Activated T-helper 2 cell treated with anti-CD3 and anti-CD28 coated beads, Interferon-gamma antibody, Interleukin-2, Interleukin-4, amounts not matched to agents 10 μg/mL and 5 μg/mL and 100 μg/mL, durations not matched to agents 14 hours and 24 hours and 36 hours (primary cell): ENCODE results near the gene GPC6. TPM values are rescaled to one million over a fixed set of nuclear protein-coding genes. Genes with fewer than 3 reads are reported as not detected.

Source experiments
- DNase-seq: peaks from one replicate; pipeline ENCODE4 v3.0.0; 2021; ENCODE audit warnings: low spot score
- H3K27ac Mint-ChIP-seq: one replicate; pipeline ENCODE4 v1.8.0; 2021; ENCODE audit warnings: mixed read lengths
- H3K27me3 Mint-ChIP-seq: one replicate; pipeline ENCODE4 v1.8.0; 2021; ENCODE audit warnings: low read depth, mixed read lengths
- H3K36me3 Mint-ChIP-seq: one replicate; pipeline ENCODE4 v1.8.0; 2021; ENCODE audit warnings: low read depth, mixed read lengths
- H3K4me1 Mint-ChIP-seq: one replicate; pipeline ENCODE4 v1.8.0; 2021; ENCODE audit warnings: low read depth, mixed read lengths
- H3K4me3 Mint-ChIP-seq: one replicate; pipeline ENCODE4 v1.8.0; 2021; ENCODE audit warnings: low read depth, mild to moderate bottlenecking, moderate library complexity, mixed read lengths
- H3K9me3 Mint-ChIP-seq: one replicate; pipeline ENCODE4 v1.8.0; 2021; ENCODE audit warnings: mixed read lengths
- intact Hi-C: fragments of 100-400 bp; cut with micrococcal nuclease; formaldehyde crosslinking; loops from one replicate; pipeline ENCODE4 v1.15.1; 2023
- total RNA-seq: library from RNA; stranded (reverse); gene quantifications from 2 replicates; pipeline ENCODE4 v1.2.3, GENCODE V29; 2022

The GPC6 gene
- total RNA-seq, 1 donor from 2014 or later, result not detected

GRCh38 chr13:93762708-93763426 lies 536.3 kb downstream of the GPC6 start:
- DNase-seq, result no peak
- Mint-ChIP-seq H3K4me3 (no peak overlapping the region), H3K27me3 (no peaks in the 10 kb centered on the region), H3K36me3 (no peaks in the 10 kb centered on the region), H3K4me1 (no peaks in the 10 kb centered on the region), H3K27ac (no peak overlapping the region), H3K9me3 (no peaks in the 10 kb centered on the region)
- intact Hi-C loops, result no loop called here

DNA sequence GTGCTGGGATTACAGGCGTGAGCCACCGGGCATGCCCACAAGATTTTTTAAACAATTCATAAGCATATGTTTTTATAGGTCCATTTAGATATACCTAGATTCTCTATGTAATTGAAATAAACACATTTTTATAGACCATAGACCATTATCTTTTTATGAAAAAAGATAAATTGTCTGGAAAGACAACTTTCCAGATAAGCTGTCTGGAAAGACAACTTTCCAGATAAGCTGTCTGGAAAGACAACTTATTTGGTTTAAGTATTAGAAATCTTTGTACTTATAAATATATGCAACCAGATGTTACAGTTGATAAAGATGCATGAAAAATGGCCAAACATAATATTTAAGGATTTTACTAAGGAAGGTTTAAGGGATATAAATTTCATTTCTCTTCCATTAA lies 538.5 kb downstream of the GPC6 start:
- H3K9me3 Mint-ChIP-seq, result no peaks in the 10 kb centered on the region
- H3K4me3 Mint-ChIP-seq, result no peak overlapping the region
- intact Hi-C loops, result no loop called here
- no peaks in the 10 kb centered on the region for H3K4me1 Mint-ChIP-seq
- no peaks in the 10 kb centered on the region for H3K36me3 Mint-ChIP-seq
- H3K27me3 Mint-ChIP-seq, result no peaks in the 10 kb centered on the region
- H3K27ac Mint-ChIP-seq, result no peak overlapping the region
- no peak for DNase-seq

DNA sequence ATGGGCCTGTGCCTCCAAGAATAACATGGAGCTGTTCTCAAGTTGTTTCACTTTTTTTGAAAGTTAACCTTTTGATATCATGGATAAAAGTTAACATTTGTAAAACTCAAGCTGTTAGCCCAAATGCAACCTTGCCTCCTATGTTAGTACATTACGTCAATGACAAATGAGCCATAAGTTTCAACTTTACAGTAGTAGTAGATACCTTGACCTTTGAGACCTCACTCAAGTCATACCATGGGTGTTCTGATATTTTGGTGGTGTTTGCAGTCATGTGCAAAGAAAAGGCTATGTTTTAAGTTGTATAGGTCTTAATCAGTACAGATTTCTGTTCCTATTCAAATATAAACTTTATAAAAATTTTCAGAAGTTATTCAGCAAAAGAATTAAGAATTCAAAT lies 539.2 kb downstream of the GPC6 start:
- no peaks in the 10 kb centered on the region for H3K27me3 Mint-ChIP-seq
- H3K27ac Mint-ChIP-seq, result no peak overlapping the region
- H3K4me3 Mint-ChIP-seq, result no peak overlapping the region
- no peaks in the 10 kb centered on the region for H3K4me1 Mint-ChIP-seq
- no peaks in the 10 kb centered on the region for H3K9me3 Mint-ChIP-seq
- intact Hi-C loops, result no loop called here
- DNase-seq, result no peak
- H3K36me3 Mint-ChIP-seq, result no peaks in the 10 kb centered on the region

- Mint-ChIP-seq H3K27me3 (no peaks in the 10 kb centered on the region), H3K4me1 (no peaks in the 10 kb centered on the region), H3K9me3 (no peaks in the 10 kb centered on the region), H3K36me3 (no peaks in the 10 kb centered on the region), H3K27ac (no peak overlapping the region), H3K4me3 (no peak overlapping the region)
- no peak for DNase-seq
- intact Hi-C loops, result no loop called here
Observed at GRCh38 chr13:93766719-93767118, 540.1 kb downstream of the GPC6 start.

DNA sequence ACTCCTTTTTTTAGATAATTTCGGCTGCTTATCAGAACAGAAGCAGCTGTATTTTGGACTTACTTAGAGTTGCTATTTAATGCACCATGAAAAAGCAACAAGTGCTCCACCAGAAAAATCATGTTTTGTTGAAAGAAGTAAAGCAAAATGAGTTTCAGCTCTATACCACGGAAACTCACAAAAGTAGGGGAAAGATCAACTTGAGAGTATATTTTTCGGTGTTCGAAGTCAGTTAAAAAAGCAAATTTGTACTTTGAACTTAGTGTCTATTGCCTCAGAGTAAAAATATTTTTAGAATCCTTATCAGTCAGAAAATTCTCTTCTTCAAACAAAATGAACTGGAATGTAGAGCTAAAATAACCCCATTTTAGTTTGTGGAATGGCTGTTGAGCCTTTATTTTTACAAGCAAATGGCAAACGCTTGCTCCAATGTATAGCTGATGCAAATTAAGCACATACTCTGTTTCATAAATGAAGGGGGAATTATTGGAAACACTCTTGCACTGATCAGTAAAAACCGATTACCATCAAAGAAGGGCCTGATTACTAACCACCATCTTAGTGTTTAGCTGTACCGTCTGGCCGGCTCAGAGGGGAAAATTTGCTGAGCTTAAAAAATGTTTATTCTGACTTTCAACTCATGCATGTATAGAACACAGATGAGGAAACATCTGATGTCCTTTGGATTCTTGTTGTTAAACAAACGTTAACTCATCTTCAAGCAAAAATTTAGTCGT lies 540.7 kb downstream of the GPC6 start:
- no peak for DNase-seq
- no peaks in the 10 kb centered on the region for H3K27me3 Mint-ChIP-seq
- no peaks in the 10 kb centered on the region for H3K9me3 Mint-ChIP-seq
- no peaks in the 10 kb centered on the region for H3K4me1 Mint-ChIP-seq
- no peak overlapping the region for H3K4me3 Mint-ChIP-seq
- H3K36me3 Mint-ChIP-seq, result no peaks in the 10 kb centered on the region
- intact Hi-C loops, result no loop called here
- no peak overlapping the region for H3K27ac Mint-ChIP-seq

GRCh38 chr13:93767917-93768409 lies 541.4 kb downstream of the GPC6 start:
- Mint-ChIP-seq H3K27ac (no peak overlapping the region), H3K4me1 (no peaks in the 10 kb centered on the region), H3K9me3 (no peaks in the 10 kb centered on the region), H3K4me3 (no peak overlapping the region), H3K36me3 (no peaks in the 10 kb centered on the region), H3K27me3 (no peaks in the 10 kb centered on the region)
- DNase-seq, result no peak
- intact Hi-C loops, result no loop called here

DNA sequence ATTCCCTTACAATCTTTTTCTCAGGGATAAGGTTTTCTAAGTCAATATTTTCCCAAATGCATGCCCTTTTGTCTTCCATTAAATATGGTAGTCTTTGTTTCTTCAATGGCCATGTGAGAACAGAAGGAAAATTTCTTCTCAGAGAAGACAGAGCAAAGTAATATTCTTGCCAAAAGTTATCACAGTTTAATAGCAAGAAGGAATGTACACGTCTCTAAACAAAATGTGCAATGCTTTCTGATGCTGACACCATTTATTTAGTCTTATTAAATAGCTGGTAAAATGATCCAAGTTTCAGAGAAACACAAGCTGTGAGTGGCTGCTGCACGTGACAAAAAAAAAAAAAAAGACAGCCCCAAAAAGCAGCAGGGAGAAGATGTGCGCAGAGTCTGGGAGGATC lies 542.5 kb downstream of the GPC6 start:
- no peak for DNase-seq
- intact Hi-C loops, result no loop called here

GRCh38 chr13:93769607-93770006 lies 543.0 kb downstream of the GPC6 start:
- Mint-ChIP-seq H3K4me3 (no peak overlapping the region), H3K36me3 (no peaks in the 10 kb centered on the region), H3K9me3 (no peaks in the 10 kb centered on the region), H3K4me1 (no peaks in the 10 kb centered on the region), H3K27ac (no peak overlapping the region), H3K27me3 (no peaks in the 10 kb centered on the region)
- intact Hi-C loops, result no loop called here
- DNase-seq, result no peak

More for the DNA sequence above, 542.5 kb downstream of the GPC6 start:
- no peaks in the 10 kb centered on the region for H3K4me1 Mint-ChIP-seq
- H3K9me3 Mint-ChIP-seq, result no peaks in the 10 kb centered on the region
- no peaks in the 10 kb centered on the region for H3K36me3 Mint-ChIP-seq
- no peaks in the 10 kb centered on the region for H3K27me3 Mint-ChIP-seq
- H3K4me3 Mint-ChIP-seq, result no peak overlapping the region
- no peak overlapping the region for H3K27ac Mint-ChIP-seq

DNA sequence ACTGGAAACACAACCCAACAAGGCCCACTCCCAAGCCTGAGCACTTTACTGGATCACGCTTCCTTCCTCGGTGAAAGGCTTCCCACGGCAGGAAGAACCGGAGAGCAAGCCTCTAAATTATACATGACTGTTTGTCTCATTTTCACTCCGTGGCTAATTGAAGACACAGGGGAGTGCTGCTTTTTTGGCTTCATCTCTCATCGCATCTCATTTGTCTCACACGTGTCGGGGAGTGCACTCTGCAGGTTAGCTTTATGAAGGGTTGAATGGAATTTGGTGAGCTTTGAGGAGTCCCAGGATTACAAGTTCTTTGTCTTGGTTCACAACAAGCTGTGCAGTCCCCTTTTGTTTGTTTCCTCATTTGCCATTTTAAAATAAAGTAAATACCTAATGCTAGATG lies 544.6 kb downstream of the GPC6 start:
- no peak overlapping the region for H3K4me3 Mint-ChIP-seq
- H3K27me3 Mint-ChIP-seq, result no peaks in the 10 kb centered on the region
- no peak overlapping the region for H3K27ac Mint-ChIP-seq
- H3K4me1 Mint-ChIP-seq, result no peaks in the 10 kb centered on the region
- H3K9me3 Mint-ChIP-seq, result no peaks in the 10 kb centered on the region
- H3K36me3 Mint-ChIP-seq, result no peaks in the 10 kb centered on the region
- intact Hi-C loops, result no loop called here
- no peak for DNase-seq

DNA sequence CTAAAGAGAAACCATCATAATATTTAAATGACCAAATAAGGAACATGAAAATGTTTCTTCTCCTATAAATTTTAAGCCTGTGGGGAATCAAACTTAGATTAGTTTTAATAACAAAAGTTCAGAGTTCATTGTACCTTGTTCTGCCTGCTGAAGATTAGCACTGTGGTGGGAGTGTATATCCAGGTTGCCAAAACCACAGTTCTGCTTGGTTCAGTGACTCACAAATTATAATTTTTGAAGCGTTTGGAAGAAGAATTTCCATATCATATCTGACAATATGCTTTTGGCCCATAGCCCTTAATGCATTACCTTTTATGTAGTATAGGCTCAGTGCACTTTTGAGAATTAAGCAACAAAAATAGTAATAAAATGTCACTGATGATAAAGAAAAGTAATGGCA lies 545.2 kb downstream of the GPC6 start:
- H3K9me3 Mint-ChIP-seq, result no peaks in the 10 kb centered on the region
- intact Hi-C loops, result no loop called here
- H3K27me3 Mint-ChIP-seq, result no peaks in the 10 kb centered on the region
- H3K36me3 Mint-ChIP-seq, result no peaks in the 10 kb centered on the region
- H3K4me1 Mint-ChIP-seq, result no peaks in the 10 kb centered on the region
- H3K27ac Mint-ChIP-seq, result no peak overlapping the region
- no peak for DNase-seq
- H3K4me3 Mint-ChIP-seq, result no peak overlapping the region

DNA sequence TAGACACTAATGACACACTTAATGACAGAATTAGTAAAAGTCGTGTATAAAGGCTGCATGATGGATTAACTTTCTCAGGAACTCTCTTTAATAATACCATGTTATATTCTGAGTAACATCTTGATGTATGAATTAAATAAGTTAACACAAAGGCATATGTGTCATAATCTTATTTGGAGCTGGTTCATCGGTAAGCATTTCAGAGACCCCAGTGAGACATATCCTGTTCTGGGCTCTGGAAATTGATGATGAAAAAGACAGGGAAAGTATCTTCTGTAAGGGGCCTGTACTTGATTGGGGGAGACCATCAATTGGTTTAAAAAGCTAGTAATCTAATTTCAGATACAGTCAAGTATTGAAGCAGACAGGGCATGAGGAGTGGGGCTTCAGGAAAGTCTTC lies 547.9 kb downstream of the GPC6 start:
- intact Hi-C loops, result no loop called here
- no peaks in the 10 kb centered on the region for H3K4me1 Mint-ChIP-seq
- H3K4me3 Mint-ChIP-seq, result no peak overlapping the region
- no peaks in the 10 kb centered on the region for H3K27me3 Mint-ChIP-seq
- H3K9me3 Mint-ChIP-seq, result no peaks in the 10 kb centered on the region
- H3K27ac Mint-ChIP-seq, result no peak overlapping the region
- H3K36me3 Mint-ChIP-seq, result no peaks in the 10 kb centered on the region
- DNase-seq, result no peak

GRCh38 chr13:93775027-93775426 lies 548.4 kb downstream of the GPC6 start:
- intact Hi-C loops, result no loop called here
- Mint-ChIP-seq H3K27me3 (no peaks in the 10 kb centered on the region), H3K27ac (no peak overlapping the region), H3K4me3 (no peak overlapping the region), H3K36me3 (no peaks in the 10 kb centered on the region), H3K9me3 (no peaks in the 10 kb centered on the region), H3K4me1 (no peaks in the 10 kb centered on the region)
- no peak for DNase-seq

DNA sequence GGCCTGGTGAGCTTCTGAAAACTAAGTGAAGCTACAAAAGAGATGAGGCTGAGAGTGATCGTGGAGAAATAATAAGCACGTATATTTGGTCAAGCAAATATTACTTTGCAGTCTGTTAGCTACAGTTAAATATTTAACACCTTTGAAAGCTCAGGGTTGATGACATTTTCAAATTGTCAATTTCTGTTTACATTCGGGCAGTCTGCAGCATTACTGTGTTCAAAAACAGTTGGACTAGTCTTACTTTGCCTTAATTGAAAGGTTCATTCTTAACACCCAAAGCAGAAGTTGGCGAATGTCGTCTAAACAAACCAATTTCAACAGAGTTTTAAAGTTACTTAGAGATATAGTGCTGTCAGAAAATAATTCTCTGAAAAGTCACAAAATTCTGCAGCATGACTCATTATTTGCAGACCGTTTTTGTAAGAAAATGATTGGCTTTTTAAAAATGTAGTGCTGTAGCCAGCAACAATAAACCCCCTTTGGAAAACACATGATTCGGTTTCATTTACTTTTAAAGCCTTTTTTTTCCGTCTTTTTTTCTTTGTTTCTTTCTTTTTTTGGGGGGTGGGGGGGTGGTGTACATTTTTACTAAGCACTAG lies 549.0 kb downstream of the GPC6 start:
- intact Hi-C loops, result no loop called here
- Mint-ChIP-seq H3K9me3 (no peaks in the 10 kb centered on the region), H3K27ac (no peak overlapping the region), H3K27me3 (no peaks in the 10 kb centered on the region), H3K4me3 (no peak overlapping the region), H3K4me1 (no peaks in the 10 kb centered on the region), H3K36me3 (no peaks in the 10 kb centered on the region)
- DNase-seq, result no peak
